ENCODE data around the gene THBS4. TPM values are rescaled to one million over a fixed set of nuclear protein-coding genes. Genes with fewer than 3 reads are reported as not detected.
"Not testable (repeated sequence)": the region's sequence is repeated elsewhere in the genome, so short reads cannot be mapped to it uniquely, and the experiment has no call there.

The THBS4 gene
- total and polyA plus RNA-seq, 3 experiments from 2014 or later, result 0.55 to 0.98 TPM; not detected in 1

DNA sequence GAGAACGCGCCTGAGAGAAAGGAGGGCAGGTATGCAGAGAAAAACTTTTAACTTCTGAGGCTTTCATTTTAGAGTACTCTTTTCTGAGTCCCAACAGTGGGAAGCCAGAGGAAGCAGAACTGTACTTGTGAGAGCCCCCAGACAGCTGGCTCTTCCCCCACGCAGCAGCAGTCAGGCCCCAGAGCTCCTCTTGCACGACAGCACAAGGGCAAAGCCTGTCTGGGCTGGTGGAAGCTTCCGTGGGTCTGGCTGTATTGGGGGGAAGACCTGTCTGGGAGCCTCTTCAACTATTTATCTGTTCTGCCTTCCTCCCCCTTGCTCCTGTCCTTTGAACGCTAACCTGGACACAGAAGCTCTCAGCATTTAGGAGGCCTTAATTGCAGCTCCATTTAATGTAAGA lies 68.2 kb downstream of the THBS4 start:
- DNase-seq, result no peak
- Mint-ChIP-seq H3K9me3 (no peaks in the 10 kb centered on the region), H3K36me3 (peaks cover 0 to 2% (median 2%) of the 10 kb centered on the region in 3 donors), H3K27me3 (no peaks in the 10 kb centered on the region), H3K4me1 (peaks cover 4 to 18% (median 8%) of the 10 kb centered on the region in 3 donors), H3K4me3 (no peak overlapping the region), H3K27ac (no peak overlapping the region)
- ChIA-PET POLR2A (interaction anchor here (0.5 kb wide), 1 partner anchor 174 kb away, joined by 3 read pairs; no protein-coding TSS in a partner anchor), CTCF (interaction anchor here (2.5 kb wide), 1 partner anchor 11 kb away, joined by 11 read pairs; no protein-coding TSS in a partner anchor)
- H3K36me3 ChIP-seq (ENCODE audit: insufficient read depth, low read length), result no peaks in the 10 kb centered on the region
- H3K4me1 ChIP-seq (ENCODE audit: insufficient read depth, low read length), result no peaks in the 10 kb centered on the region
- H3K9me3 ChIP-seq (ENCODE audit: low read length), result no peaks in the 10 kb centered on the region
- H3K27me3 ChIP-seq (ENCODE audit: insufficient read depth, low read length, poor library complexity, severe bottlenecking), result no peaks in the 10 kb centered on the region
- H3K27ac ChIP-seq (ENCODE audit: low read depth, low read length), result no peak overlapping the region
- no peak overlapping the region for H3K4me3 ChIP-seq (ENCODE audit: low read length)

DNA sequence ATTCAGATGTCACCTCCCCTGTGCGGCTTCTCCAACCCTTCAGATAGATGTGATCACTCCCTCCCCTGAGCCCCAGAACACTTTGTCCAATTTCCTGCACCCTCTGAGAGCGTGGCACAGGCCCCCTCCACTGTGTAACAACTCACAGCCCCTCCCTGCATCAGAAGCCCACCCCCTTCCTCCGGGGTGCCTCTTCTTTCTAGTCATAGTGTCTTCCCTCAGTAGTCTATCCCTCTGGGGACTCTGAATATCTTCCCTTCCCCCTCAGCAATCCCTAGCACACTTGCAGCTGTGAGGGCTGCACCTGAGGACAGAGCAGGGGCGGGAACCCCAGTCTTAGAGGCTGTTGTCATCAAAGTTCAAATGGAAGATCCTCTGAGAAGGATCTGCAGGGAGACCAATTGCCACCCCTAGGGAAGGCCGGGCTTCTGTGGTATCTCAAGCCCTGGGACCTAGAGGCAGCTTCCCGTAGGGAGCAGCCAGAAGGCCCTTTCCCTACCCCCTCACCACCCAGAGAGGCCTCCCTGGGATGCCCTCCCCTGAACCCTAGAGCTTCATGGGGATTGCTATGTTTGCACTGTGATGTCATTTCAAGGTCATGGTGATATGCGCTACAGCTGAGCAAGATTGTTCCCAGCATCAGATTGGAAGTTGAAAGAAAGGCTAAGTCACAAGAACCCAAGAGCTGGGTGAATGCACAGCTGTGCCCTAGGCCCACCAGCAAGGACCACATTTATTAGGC lies 70.7 kb downstream of the THBS4 start:
- peak overlapping the region in 4 of 8 donors; percentile 26 to 89 (median 66) for H3K27ac Mint-ChIP-seq
- no peak overlapping the region for H3K4me3 ChIP-seq (ENCODE audit: low read length)
- H3K36me3 ChIP-seq (ENCODE audit: insufficient read depth, low read length), result no peaks in the 10 kb centered on the region
- H3K4me1 ChIP-seq (ENCODE audit: insufficient read depth, low read length), result no peaks in the 10 kb centered on the region
- no peak overlapping the region for H3K27ac ChIP-seq (ENCODE audit: low read depth, low read length)
- no peaks in the 10 kb centered on the region for H3K9me3 ChIP-seq (ENCODE audit: low read length)
- peak overlapping the region in 1 of 7 donors; percentile 28 for H3K4me3 Mint-ChIP-seq
- no peak for DNase-seq
- no peaks in the 10 kb centered on the region for H3K27me3 Mint-ChIP-seq
- H3K36me3 Mint-ChIP-seq, result peaks cover 0 to 2% (median 2%) of the 10 kb centered on the region in 3 donors
- no peaks in the 10 kb centered on the region for H3K27me3 ChIP-seq (ENCODE audit: insufficient read depth, low read length, poor library complexity, severe bottlenecking)
- ChIA-PET CTCF (interaction anchor here (0.7 to 2.5 kb wide), 3 partner anchors 13 to 22 kb away, joined by 3 to 11 read pairs (median 4); no protein-coding TSS in a partner anchor), POLR2A (no interaction called here)
- H3K4me1 Mint-ChIP-seq, result peaks cover 4 to 18% (median 8%) of the 10 kb centered on the region in 3 donors
- no peaks in the 10 kb centered on the region for H3K9me3 Mint-ChIP-seq

DNA sequence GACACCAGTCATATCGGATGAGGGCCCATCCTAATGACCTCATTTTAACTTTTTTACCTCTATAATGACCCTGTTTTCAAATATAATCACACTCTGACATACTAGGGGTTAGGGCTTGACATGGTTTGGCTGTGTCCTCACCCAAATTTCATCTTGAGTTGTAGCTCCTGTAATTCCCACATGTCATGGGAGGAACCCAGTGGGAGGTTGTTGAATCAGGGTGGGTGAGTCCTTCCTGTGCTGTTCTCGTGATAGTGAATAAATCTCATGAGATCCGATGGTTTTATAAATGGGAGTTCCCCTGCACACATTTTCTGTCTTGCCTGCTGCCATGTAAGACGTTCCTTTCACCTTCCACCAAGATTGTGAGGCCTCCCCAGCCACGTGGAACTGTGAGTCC lies 71.8 kb downstream of the THBS4 start:
- CTCF ChIA-PET, result no interaction called here

DNA sequence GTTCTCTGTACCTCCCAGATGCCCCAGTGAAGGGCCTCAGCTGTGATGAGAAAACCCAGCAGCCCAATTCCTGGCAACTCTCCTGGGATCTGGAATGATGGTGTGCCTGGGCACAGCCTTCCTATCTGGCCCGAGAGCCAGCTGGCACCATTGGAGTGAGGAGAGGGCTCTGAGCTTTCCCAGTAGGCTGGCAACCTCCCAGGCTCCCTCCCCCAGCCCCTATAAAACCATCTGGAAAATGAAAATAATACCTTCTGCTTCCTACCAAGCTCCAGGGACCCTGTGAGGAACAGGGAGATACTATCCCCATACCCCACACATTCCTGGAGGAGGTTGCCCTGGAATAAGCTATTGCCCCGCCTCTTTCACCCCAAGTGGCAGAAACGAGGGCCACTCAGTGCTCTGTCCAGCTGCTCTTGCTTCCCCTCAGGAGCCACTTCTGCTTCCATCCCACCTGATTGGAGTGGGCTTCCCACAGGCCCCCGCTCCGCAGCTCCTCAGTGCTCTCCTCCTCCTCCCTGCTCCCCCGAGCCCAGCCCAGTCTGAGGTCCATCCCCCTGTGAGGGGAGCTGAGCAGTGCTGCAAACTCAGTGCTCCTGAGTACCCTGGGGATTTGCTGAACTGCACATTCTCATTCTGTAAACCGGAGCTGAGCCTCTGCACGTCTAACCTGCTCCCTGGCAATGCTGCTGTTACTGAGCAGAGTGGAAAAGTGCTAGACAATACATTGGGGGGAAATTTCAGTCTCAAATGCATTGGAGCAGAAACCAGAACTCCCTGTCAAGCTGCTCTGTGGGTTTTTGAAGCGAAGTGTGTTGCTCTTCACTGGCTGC lies 74.7 kb downstream of the THBS4 start:
- no peaks in the 10 kb centered on the region for H3K27me3 Mint-ChIP-seq
- CTCF ChIA-PET, result interaction anchor here (1.1 to 1.3 kb wide), 2 partner anchors 13 to 18 kb away, joined by 3 to 6 read pairs; no protein-coding TSS in a partner anchor
- POLR2A ChIA-PET, result interaction anchor here (0.6 to 1.1 kb wide), 2 partner anchors 16 to 126 kb away, joined by 3 to 9 read pairs; no protein-coding TSS in a partner anchor

More for the DNA sequence above, 71.8 kb downstream of the THBS4 start:
- no peaks in the 10 kb centered on the region for H3K9me3 ChIP-seq (ENCODE audit: low read length)
- DNase-seq, result no peak
- Mint-ChIP-seq H3K4me3 (no peak overlapping the region), H3K4me1 (peaks cover 5 to 18% (median 8%) of the 10 kb centered on the region in 3 donors), H3K36me3 (peaks cover 0 to 6% (median 4%) of the 10 kb centered on the region in 3 donors), H3K27ac (peak overlapping the region in 1 of 8 donors; percentile 73), H3K27me3 (no peaks in the 10 kb centered on the region), H3K9me3 (no peaks in the 10 kb centered on the region)
- no peaks in the 10 kb centered on the region for H3K36me3 ChIP-seq (ENCODE audit: insufficient read depth, low read length)
- H3K4me1 ChIP-seq (ENCODE audit: insufficient read depth, low read length), result no peaks in the 10 kb centered on the region
- H3K27ac ChIP-seq (ENCODE audit: low read depth, low read length), result no peak overlapping the region
- H3K4me3 ChIP-seq (ENCODE audit: low read length), result no peak overlapping the region
- POLR2A ChIA-PET, result no interaction called here
- H3K27me3 ChIP-seq (ENCODE audit: insufficient read depth, low read length, poor library complexity, severe bottlenecking), result no peaks in the 10 kb centered on the region

DNA sequence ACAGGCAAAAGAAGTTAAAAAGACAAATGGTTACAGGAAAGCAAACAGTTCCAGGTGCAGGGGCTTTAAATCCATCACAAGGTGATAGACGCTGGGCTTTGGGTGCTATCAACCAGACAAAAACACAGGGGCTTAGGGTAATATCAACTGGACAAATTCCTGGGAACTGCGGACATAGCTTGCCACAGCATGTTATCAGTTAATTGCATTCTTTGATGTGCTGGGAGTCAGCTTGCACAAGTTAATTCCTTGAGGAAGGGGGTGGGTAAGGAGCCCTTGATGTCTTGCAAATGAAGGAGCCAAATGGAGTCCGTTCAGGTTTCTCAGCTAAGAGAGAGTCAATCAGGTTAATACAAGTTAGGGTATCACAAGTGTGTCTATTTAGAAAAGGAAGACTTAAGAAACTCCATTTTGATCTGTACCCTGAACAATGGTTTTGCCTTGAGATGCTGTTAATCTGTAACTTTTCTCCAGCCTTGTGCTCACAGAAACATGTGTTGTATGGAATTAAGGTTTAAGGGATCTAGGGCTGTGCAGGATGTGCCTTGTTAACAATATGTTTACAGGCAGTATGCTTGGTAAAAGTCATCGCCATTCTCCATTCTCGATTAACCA lies 76.3 kb downstream of the THBS4 start:
- DNase-seq; H3K4me1 ChIP-seq (ENCODE audit: insufficient read depth, low read length); CTCF ChIA-PET; H3K9me3 ChIP-seq (ENCODE audit: low read length); H3K9me3 Mint-ChIP-seq; H3K27me3 ChIP-seq (ENCODE audit: insufficient read depth, low read length, poor library complexity, severe bottlenecking); POLR2A ChIA-PET; H3K27ac ChIP-seq (ENCODE audit: low read depth, low read length); H3K27me3 Mint-ChIP-seq; H3K36me3 ChIP-seq (ENCODE audit: insufficient read depth, low read length); H3K4me3 ChIP-seq (ENCODE audit: low read length): not testable (repeated sequence)
- Mint-ChIP-seq H3K4me1 (peaks cover 13 to 34% (median 29%) of the 10 kb centered on the region in 3 donors), H3K4me3 (peak overlapping the region in 1 of 7 donors; percentile 49), H3K27ac (peak overlapping the region in 3 of 8 donors; percentile 10 to 19 (median 14)), H3K36me3 (peaks cover 15 to 28% (median 17%) of the 10 kb centered on the region in 3 donors)

More for the DNA sequence above, 74.7 kb downstream of the THBS4 start:
- Histone ChIP-seq H3K27me3 (ENCODE audit: insufficient read depth, low read length, poor library complexity, severe bottlenecking) (no peaks in the 10 kb centered on the region), H3K4me1 (ENCODE audit: insufficient read depth, low read length) (no peaks in the 10 kb centered on the region), H3K4me3 (ENCODE audit: low read length) (no peak overlapping the region), H3K9me3 (ENCODE audit: low read length) (no peaks in the 10 kb centered on the region), H3K36me3 (ENCODE audit: insufficient read depth, low read length) (no peaks in the 10 kb centered on the region), H3K27ac (ENCODE audit: low read depth, low read length) (no peak overlapping the region)
- no peak for DNase-seq
- peaks cover 0 to 3% (median 2%) of the 10 kb centered on the region in 5 donors for H3K9me3 Mint-ChIP-seq
- no peak overlapping the region for H3K27ac Mint-ChIP-seq
- H3K4me1 Mint-ChIP-seq, result peaks cover 8 to 27% (median 20%) of the 10 kb centered on the region in 3 donors
- H3K4me3 Mint-ChIP-seq, result no peak overlapping the region
- peaks cover 13 to 25% (median 16%) of the 10 kb centered on the region in 3 donors for H3K36me3 Mint-ChIP-seq

DNA sequence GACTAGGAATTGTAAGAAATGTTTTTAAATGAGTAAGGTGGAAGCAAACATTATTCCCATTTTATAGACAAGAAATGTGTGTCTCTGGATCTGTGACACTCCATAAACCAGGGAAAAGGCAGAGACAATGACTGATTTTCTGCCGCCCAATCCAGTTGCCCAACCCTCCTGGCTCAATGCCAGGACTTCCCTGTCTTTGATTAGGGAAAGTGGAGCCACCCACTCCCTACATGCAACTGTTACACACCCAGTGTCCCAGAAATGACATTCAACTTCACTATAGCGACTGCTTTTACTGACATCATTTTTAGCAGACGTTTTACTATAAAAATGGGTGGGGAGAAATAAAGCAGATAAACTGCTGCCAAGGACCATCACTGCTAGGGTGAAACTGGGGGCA lies 79.7 kb downstream of the THBS4 start:
- H3K27ac ChIP-seq (ENCODE audit: low read depth, low read length), result no peak overlapping the region
- H3K27ac Mint-ChIP-seq, result peak overlapping the region in 4 of 8 donors; percentile 12 to 35 (median 24)
- CTCF ChIA-PET, result no interaction called here
- H3K36me3 Mint-ChIP-seq, result peaks cover 15 to 32% (median 17%) of the 10 kb centered on the region in 3 donors
- H3K4me1 Mint-ChIP-seq, result peaks cover 31 to 56% (median 48%) of the 10 kb centered on the region in 3 donors
- no peak overlapping the region for H3K4me3 Mint-ChIP-seq
- no peak for DNase-seq
- peaks cover 22% of the 10 kb centered on the region for H3K4me1 ChIP-seq (ENCODE audit: insufficient read depth, low read length)
- no peaks in the 10 kb centered on the region for H3K9me3 ChIP-seq (ENCODE audit: low read length)
- H3K27me3 Mint-ChIP-seq, result peaks cover 0 to 2% of the 10 kb centered on the region in 2 donors
- POLR2A ChIA-PET, result no interaction called here
- peaks cover 0 to 7% (median 6%) of the 10 kb centered on the region in 5 donors for H3K9me3 Mint-ChIP-seq
- H3K27me3 ChIP-seq (ENCODE audit: insufficient read depth, low read length, poor library complexity, severe bottlenecking), result no peaks in the 10 kb centered on the region
- no peaks in the 10 kb centered on the region for H3K36me3 ChIP-seq (ENCODE audit: insufficient read depth, low read length)
- H3K4me3 ChIP-seq (ENCODE audit: low read length), result no peak overlapping the region

DNA sequence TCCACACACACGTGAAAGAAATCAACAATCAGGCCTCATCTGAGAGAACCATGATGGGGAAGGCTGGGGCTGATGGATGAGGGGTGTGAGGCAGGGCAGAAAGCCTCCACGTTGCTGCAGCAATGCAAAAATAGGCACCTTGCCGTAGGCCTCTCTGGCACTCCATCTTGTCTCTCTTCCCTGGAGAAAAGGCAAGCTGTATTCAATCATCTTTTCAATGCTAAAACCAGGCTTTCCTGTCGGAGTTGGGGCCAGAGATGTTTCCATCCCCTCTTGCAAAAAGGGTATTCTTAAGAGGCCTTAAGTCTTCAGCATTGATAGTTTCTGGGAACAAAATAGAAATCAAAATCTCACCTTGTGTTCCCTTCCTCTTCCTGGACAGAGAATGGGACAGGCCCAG lies 80.9 kb downstream of the THBS4 start:
- POLR2A ChIA-PET, result no interaction called here
- Histone ChIP-seq H3K27ac (ENCODE audit: low read depth, low read length) (no peak overlapping the region), H3K4me1 (ENCODE audit: insufficient read depth, low read length) (peaks cover 22% of the 10 kb centered on the region), H3K27me3 (ENCODE audit: insufficient read depth, low read length, poor library complexity, severe bottlenecking) (no peaks in the 10 kb centered on the region), H3K36me3 (ENCODE audit: insufficient read depth, low read length) (no peaks in the 10 kb centered on the region), H3K9me3 (ENCODE audit: low read length) (no peaks in the 10 kb centered on the region), H3K4me3 (ENCODE audit: low read length) (no peak overlapping the region)
- Mint-ChIP-seq H3K9me3 (peaks cover 0 to 7% (median 6%) of the 10 kb centered on the region in 5 donors), H3K4me1 (peaks cover 31 to 60% (median 48%) of the 10 kb centered on the region in 3 donors), H3K36me3 (peaks cover 15 to 32% (median 17%) of the 10 kb centered on the region in 3 donors), H3K27me3 (peaks cover 0 to 2% of the 10 kb centered on the region in 2 donors), H3K27ac (peak overlapping the region in 4 of 8 donors; percentile 17 to 88 (median 46)), H3K4me3 (no peak overlapping the region)
- DNase-seq, result no peak
- CTCF ChIA-PET, result interaction anchor here (1.0 to 1.2 kb wide), 2 partner anchors 33 to 80 kb away, joined by 3 read pairs; no protein-coding TSS in a partner anchor

Measured in CD8-positive, alpha-beta memory T cell (primary cell).